Upper lobe of right lung (tissue), 1 donor: Measurements from ENCODE around the gene NXT1. TPM values are rescaled to one million over a fixed set of nuclear protein-coding genes. Genes with fewer than 3 reads are reported as not detected.

Experiments used
- ATAC-seq: fragments of 200-7000 bp; cut with Tn5 transposase; one replicate; pipeline ENCODE4 v1.9.1; 2020; ENCODE audit warnings: mild to moderate bottlenecking, moderate library complexity
- DNase-seq: peaks from one replicate; pipeline ENCODE4 v3.0.0-alpha.2; 2020
- H3K27ac ChIP-seq: fragments of 200-600 bp; one replicate; pipeline ENCODE4 v1.8.0; 2022
- H3K27me3 ChIP-seq: fragments of 200-600 bp; one replicate; pipeline ENCODE4 v1.8.0; 2022; ENCODE audit warnings: mild to moderate bottlenecking
- H3K36me3 ChIP-seq: fragments of 200-600 bp; one replicate; pipeline ENCODE4 v1.8.0; 2022
- H3K4me1 ChIP-seq: fragments of 200-600 bp; one replicate; pipeline ENCODE4 v1.8.0; 2022
- H3K4me3 ChIP-seq: fragments of 200-600 bp; one replicate; pipeline ENCODE4 v1.8.0; 2022; ENCODE audit warnings: mild to moderate bottlenecking
- H3K9me3 ChIP-seq: fragments of 200-600 bp; one replicate; pipeline ENCODE4 v1.8.0; 2022
- intact Hi-C: fragments of 100-400 bp; cut with DNase I; formaldehyde crosslinking; loops from one replicate; pipeline ENCODE4 v1.11.0; 2022
- total RNA-seq: library from RNA; stranded (reverse); fragmentation: NEBNext Ultra II Directional; extraction: Animal tissue kit (Norgen Biotek cat#: 25700); gene quantifications from one replicate; pipeline ENCODE4 v1.2.1, GENCODE V29; 2021
- TF ChIP-seq, protein P1 (sequence below): fragments of 200-600 bp; IDR thresholded peaks from one replicate; pipeline ENCODE4 v1.8.0; 2022; ENCODE audit warnings: antibody characterized with exemption
- donor health status: DM: no; HTN: yes; CAD: no; lungs with severe emphysema.

The NXT1 gene
- total RNA-seq, 1 donor from 2014 or later = 16.2 TPM

DNA sequence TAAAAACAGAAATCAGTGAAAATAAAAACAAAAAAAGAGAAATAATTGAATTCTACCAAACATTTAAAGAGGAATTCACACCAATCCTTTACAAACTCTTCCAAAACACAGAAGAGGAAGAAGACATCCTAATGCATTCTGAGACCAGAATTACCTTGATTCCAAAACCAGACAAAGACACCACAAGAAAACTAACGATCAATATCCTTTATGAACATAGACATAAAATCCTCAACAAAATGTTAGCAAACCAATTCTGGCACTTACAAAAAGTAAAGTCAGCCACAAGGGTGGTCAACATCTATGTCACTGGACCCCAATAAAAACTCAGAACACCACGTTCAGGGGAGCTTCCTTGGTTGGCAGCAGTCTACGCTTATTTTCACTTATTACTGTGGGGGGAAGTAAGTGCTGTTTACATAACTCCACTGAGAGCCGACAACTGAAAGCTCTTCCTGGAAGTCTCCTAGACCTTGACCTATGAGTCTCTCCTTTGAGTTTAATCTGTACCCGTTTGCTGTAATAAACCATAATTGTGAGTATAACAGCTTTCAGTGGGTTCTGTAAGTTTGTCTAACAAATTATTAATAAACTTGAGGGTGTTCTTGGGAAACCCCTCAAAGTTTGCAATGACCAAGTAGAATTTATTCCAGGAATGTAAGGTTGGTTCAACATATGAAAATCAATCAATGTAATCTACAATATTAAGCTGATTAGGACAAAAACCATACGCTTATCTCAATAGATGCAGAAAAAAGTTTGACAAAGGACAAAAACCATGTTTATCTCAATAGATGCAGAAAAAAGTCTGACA is 35.9 kb downstream of the NXT1 start:
- peaks cover 34% of the 10 kb centered on the region for H3K36me3 ChIP-seq
- no peak overlapping the region for H3K4me3 ChIP-seq
- DNase-seq (no peak), ATAC-seq (no peak)
- no peaks in the 10 kb centered on the region for H3K27me3 ChIP-seq
- H3K4me1 ChIP-seq = no peaks in the 10 kb centered on the region
- intact Hi-C loops = no loop called here
- H3K9me3 ChIP-seq = no peaks in the 10 kb centered on the region
- H3K27ac ChIP-seq = no peak overlapping the region
- TF ChIP-seq, protein P1, sequence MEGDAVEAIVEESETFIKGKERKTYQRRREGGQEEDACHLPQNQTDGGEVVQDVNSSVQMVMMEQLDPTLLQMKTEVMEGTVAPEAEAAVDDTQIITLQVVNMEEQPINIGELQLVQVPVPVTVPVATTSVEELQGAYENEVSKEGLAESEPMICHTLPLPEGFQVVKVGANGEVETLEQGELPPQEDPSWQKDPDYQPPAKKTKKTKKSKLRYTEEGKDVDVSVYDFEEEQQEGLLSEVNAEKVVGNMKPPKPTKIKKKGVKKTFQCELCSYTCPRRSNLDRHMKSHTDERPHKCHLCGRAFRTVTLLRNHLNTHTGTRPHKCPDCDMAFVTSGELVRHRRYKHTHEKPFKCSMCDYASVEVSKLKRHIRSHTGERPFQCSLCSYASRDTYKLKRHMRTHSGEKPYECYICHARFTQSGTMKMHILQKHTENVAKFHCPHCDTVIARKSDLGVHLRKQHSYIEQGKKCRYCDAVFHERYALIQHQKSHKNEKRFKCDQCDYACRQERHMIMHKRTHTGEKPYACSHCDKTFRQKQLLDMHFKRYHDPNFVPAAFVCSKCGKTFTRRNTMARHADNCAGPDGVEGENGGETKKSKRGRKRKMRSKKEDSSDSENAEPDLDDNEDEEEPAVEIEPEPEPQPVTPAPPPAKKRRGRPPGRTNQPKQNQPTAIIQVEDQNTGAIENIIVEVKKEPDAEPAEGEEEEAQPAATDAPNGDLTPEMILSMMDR = no peak

DNA sequence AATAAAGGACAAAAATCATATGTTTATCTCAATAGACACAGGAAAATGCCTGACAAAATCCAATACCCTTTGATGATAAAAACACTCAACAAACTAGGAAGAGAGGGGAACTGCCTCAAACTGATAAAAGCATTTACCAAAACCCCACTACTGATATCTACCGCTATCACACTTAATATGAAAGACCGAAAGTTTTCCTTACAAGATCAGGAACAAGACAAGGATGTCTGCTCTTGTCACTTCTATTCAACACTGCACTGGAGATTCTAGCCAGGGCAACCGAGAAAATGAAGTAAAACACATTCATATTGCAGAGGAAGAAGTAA is 36.5 kb downstream of the NXT1 start:
- TF ChIP-seq, protein P1 = no peak
- H3K27me3 ChIP-seq = no peaks in the 10 kb centered on the region
- no peak overlapping the region for H3K27ac ChIP-seq
- DNase-seq (no peak), ATAC-seq (no peak)
- H3K4me1 ChIP-seq = no peaks in the 10 kb centered on the region
- intact Hi-C loops = no loop called here
- H3K9me3 ChIP-seq = no peaks in the 10 kb centered on the region
- no peak overlapping the region for H3K4me3 ChIP-seq
- peaks cover 40% of the 10 kb centered on the region for H3K36me3 ChIP-seq

GRCh38 chr20:23390091-23390774 is 39.6 kb downstream of the NXT1 start:
- ATAC-seq = no peak
- H3K36me3 ChIP-seq = peaks cover 65% of the 10 kb centered on the region

DNA sequence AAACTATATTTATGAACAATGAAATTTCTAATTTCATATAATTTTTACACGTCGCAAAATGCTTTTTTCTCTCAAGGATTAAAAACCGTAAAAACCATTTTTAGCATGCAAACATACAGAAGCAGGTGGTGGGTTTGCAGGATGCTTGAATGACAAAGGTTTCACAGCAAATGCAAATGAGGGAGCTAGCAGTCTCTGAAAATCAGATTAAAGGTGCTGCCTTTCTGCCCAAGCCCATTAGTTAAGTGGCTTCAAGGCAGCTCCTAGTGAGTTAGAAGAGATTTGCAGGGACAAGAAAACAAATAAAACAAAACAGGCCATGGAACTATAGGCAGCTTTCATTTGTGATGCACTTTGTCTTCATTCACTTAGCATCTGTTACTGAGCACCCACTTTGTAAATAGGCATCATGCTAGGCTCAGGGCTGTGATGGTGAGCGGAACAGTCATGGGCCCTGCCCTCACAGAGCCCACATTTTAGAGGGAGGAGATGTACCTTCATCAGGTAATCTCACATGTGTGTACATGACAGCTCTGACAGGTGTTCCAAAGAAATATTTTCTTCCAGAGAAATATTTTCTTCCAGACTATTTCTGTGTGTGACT is 41.2 kb downstream of the NXT1 start:
- Histone ChIP-seq H3K27ac (no peak overlapping the region), H3K36me3 (peaks cover 65% of the 10 kb centered on the region), H3K4me1 (no peaks in the 10 kb centered on the region), H3K9me3 (no peaks in the 10 kb centered on the region), H3K4me3 (no peak overlapping the region), H3K27me3 (no peaks in the 10 kb centered on the region)
- no peak for ATAC-seq
- intact Hi-C loops = no loop called here
- TF ChIP-seq, protein P1 = no peak
- no peak for DNase-seq

More at GRCh38 chr20:23390091-23390774, 39.6 kb downstream of the NXT1 start:
- intact Hi-C loops = no loop called here
- Histone ChIP-seq H3K4me1 (no peaks in the 10 kb centered on the region), H3K9me3 (no peaks in the 10 kb centered on the region), H3K27me3 (no peaks in the 10 kb centered on the region), H3K4me3 (no peak overlapping the region), H3K27ac (no peak overlapping the region)
- DNase-seq = no peak
- TF ChIP-seq, protein P1 = no peak

GRCh38 chr20:23393996-23394775 is 43.6 kb downstream of the NXT1 start:
- Histone ChIP-seq H3K36me3 (peaks cover 56% of the 10 kb centered on the region), H3K27ac (no peak overlapping the region)
- peak; percentile 84 for ATAC-seq

More at GRCh38 chr20:23393996-23394775, 43.6 kb downstream of the NXT1 start:
- H3K27me3 ChIP-seq = no peaks in the 10 kb centered on the region
- intact Hi-C loops = no loop called here
- H3K9me3 ChIP-seq = no peaks in the 10 kb centered on the region
- no peak overlapping the region for H3K4me3 ChIP-seq
- TF ChIP-seq, protein P1 = no peak
- H3K4me1 ChIP-seq = peaks cover 10% of the 10 kb centered on the region
- DNase-seq = no peak
